GM12892 (cell line): ENCODE measurements around the gene CHRM2.

Experiments
- DNase-seq: peaks from one replicate; pipeline ENCODE4 v3.0.0; 2011; ENCODE audit not compliant: insufficient read length
- FAIRE-seq: peaks from 2 replicates; lab custom pipeline; 2011; peaks lifted over from hg19 to GRCh38; lab: Jason Lieb, UNC
- POLR2A ChIP-seq: IDR thresholded peaks from 2 replicates; pipeline ENCODE4 v1.6.1; 2011; ENCODE audit warnings: low read depth, low read length, control low read depth
- POLR2AphosphoS5 ChIP-seq: IDR thresholded peaks from 2 replicates; pipeline ENCODE4 v1.6.1; 2011; ENCODE audit warnings: low read depth, low read length, control low read depth
- TAF1 ChIP-seq: IDR thresholded peaks from 2 replicates; pipeline ENCODE4 v1.6.1; 2011; ENCODE audit warnings: low read depth, mild to moderate bottlenecking, control low read depth, low read length, borderline replicate concordance

CHRM2 gene

DNA sequence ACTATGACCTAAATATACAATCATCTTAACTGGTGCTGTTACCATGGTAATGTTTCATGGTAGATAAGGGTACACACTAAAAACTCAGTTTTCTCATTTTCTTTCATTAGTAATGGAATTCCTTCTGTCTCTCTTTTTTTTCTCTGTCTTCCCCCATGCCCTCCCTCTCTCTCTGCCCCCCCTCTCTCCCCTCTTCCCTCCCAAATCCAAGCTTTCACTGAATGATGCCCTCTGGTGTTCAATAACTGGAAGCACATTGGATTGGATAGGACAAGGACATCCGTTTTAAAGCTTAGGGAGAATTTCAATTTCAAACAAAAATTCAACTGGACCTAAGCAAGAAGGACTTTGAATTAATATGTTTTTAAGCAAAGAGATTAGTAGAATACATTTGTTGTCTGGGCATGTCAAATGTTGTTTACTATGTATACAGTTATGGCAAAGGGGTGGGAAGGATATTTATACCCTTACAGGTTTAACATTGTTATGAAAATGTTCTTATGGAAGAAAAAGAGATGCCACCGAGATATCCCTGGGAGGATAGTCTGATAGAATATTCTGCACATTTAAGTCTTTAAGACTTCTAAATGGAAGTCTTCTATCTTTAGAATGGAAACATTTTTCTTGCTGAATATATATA is 6.1 kb downstream of the CHRM2 start:
- TF ChIP-seq POLR2A (no peak), TAF1 (no peak), POLR2AphosphoS5 (no peak)
- DNase-seq (no peak), FAIRE-seq (no peak)

GRCh38 chr7:136877509-136877908 is 9.1 kb downstream of the CHRM2 start:
- TF ChIP-seq TAF1, result no peak
- no peak for TF ChIP-seq POLR2AphosphoS5
- no peak for TF ChIP-seq POLR2A
- DNase-seq (no peak), FAIRE-seq (no peak)

DNA sequence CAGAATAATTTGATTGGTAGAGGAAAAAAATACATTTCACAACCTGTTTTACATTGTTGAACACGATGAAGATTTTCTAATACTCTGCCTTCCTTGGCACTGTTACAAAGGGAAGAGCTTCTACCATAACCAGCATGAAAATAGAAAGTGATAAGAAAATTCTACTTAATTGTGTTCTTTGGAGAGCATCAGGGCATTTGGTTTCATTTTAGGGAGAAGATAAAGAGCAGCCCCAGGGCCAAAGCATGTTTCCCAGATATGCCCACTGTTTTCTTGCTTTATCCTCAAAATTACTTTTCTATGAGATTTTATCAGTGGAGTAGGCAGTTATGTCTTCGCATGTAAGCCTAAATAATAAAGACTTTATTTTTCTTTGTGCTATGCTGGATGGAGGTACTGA is 9.5 kb downstream of the CHRM2 start:
- DNase-seq (no peak), FAIRE-seq (no peak)
- TF ChIP-seq POLR2AphosphoS5 (no peak), POLR2A (no peak), TAF1 (no peak)

- FAIRE-seq (no peak), DNase-seq (no peak)
- TF ChIP-seq TAF1 (no peak), POLR2AphosphoS5 (no peak), POLR2A (no peak)
Observed at GRCh38 chr7:136878878-136879277, 10.4 kb downstream of the CHRM2 start.

- FAIRE-seq (no peak), DNase-seq (no peak)
- TF ChIP-seq POLR2A (no peak), POLR2AphosphoS5 (no peak), TAF1 (no peak)
Observed at GRCh38 chr7:136883046-136883445, 14.6 kb downstream of the CHRM2 start.

- DNase-seq (no peak), FAIRE-seq (no peak)
- no peak for TF ChIP-seq POLR2A
Observed at GRCh38 chr7:136884492-136884891, 16.0 kb downstream of the CHRM2 start.

DNA sequence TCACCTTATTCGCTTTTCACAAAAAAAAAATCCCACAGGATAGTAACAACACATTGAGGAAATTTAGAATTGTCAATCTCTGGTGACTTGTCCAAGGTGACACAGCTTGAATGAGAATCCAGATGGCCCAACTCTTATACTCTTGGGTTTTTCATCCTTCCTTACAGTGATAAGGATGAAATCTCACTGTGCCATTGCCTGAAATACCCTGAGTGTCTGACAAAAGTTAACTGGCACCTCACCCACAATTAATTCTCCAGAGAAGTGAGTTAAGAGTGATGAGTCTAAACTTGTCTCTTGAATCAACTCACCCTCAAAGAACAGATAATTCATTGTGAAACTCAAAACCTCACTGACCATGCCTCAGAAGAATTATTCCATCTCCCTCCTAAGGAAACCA is 18.9 kb downstream of the CHRM2 start:
- TF ChIP-seq TAF1 (no peak), POLR2AphosphoS5 (no peak), POLR2A (no peak)
- no peak for DNase-seq
- no peak for FAIRE-seq

- FAIRE-seq, result no peak
- no peak for TF ChIP-seq POLR2AphosphoS5
- TF ChIP-seq TAF1, result no peak
- no peak for TF ChIP-seq POLR2A
- no peak for DNase-seq
Observed at GRCh38 chr7:136890399-136890798, 21.9 kb downstream of the CHRM2 start.

DNA sequence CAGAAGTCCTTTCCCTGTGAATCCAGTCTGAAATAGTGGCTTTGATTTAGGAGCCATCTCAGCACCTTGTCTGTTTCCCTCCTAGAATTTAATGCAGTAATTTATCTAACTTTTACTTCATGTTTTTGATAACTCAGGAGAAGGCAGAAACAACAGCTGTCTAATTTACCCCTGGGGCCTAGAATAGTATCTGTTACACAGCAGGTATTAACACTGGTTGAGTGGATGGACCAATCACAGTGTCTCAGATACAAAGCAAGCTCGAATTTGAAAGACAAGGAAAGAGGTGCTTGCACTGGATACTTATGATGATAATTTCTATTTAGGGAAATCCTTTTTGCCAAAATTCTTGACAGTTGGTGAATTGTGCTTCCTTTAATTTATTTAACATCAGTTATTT is 23.4 kb downstream of the CHRM2 start:
- no peak for TF ChIP-seq TAF1
- no peak for TF ChIP-seq POLR2AphosphoS5
- no peak for TF ChIP-seq POLR2A
- DNase-seq (no peak), FAIRE-seq (no peak)

DNA sequence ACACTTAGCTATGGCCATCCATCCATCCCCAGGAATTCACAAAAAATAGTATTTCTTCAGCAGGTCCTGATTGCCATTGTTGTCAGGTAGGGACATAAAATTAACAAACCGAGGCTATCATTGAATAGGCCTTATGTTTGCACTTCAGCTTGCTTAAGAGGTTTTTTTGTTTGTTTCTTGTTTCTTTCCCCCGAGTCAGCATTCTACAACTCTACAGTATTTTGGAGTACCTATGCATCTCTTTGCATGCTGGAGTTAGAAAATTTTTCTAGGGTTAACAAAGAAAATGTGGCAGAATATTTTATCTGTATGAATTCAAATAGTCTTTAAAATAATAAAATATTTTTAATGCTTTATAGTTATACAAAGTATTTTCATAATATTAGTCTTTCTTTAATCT is 26.3 kb downstream of the CHRM2 start:
- no peak for FAIRE-seq
- TF ChIP-seq POLR2AphosphoS5 (no peak), TAF1 (no peak), POLR2A (no peak)
- no peak for DNase-seq

- TF ChIP-seq POLR2A (no peak), POLR2AphosphoS5 (no peak), TAF1 (no peak)
- no peak for FAIRE-seq
- DNase-seq, result no peak
Observed at GRCh38 chr7:136897676-136898075, 29.2 kb downstream of the CHRM2 start.

- no peak for DNase-seq
Observed at GRCh38 chr7:136900005-136900404, 31.6 kb downstream of the CHRM2 start.

DNA sequence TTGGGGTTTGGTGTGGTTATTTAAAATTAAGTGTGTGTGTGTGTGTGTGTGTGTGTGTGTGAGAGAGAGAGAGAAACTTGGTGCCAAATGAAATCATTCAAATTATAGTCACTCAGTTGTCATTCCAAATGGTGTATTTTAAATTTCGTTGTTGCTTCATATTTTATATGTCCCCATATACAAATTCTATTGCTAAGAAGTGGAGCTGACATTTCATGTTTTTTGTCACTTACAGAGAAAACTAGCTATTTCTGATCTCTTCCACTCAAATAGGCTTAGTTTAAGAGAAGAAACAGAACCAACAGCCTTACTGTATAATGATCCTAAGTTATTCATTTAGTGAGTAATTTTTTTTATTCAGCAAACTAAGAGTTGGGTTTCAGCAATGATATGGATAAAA is 42.3 kb downstream of the CHRM2 start:
- TF ChIP-seq POLR2A, result no peak
- no peak for TF ChIP-seq TAF1
- no peak for TF ChIP-seq POLR2AphosphoS5
- DNase-seq, result no peak
- no peak for FAIRE-seq

More at GRCh38 chr7:136900005-136900404, 31.6 kb downstream of the CHRM2 start:
- FAIRE-seq, result no peak
- no peak for TF ChIP-seq POLR2A
